GM11168 (cell line): ENCODE results near the gene PGA5.
"Not testable (repeated sequence)": the region's sequence is repeated elsewhere in the genome, so short reads cannot be mapped to it uniquely, and the experiment has no call there.

Experiments used
- in situ Hi-C: fragments of 300-500 bp; cut with MboI; formaldehyde crosslinking; loops from one replicate; pipeline ENCODE4 v1.12.0; 2022; ENCODE audit warnings: low sequenced_read_pairs; ENCODE audit not compliant: unreplicated experiment

Gene PGA5

DNA sequence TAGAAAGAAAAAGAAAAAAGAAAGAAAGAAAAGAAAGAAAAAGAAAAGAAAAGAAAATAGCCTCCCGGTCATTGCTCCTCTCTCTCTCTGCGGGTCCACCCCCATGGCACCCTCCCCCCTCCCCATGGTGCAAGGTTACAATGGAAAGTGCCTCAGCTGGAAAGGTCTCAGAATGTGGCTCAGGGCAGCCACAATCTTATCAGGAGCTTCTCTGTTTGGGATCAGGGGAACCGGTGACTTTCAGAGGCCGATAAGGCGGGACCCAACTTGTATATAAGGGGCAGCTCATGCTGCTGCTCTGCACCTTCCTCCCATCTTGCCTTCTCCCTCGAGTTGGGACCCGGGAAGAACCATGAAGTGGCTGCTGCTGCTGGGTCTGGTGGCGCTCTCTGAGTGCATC, at the start of gene PGA5:
PGA5 (plus strand) TSS at position 301 of the 400 bp plus-strand sequence; CDS start at position 353, 52 bp downstream.
- in situ Hi-C loops = not testable (repeated sequence)

DNA sequence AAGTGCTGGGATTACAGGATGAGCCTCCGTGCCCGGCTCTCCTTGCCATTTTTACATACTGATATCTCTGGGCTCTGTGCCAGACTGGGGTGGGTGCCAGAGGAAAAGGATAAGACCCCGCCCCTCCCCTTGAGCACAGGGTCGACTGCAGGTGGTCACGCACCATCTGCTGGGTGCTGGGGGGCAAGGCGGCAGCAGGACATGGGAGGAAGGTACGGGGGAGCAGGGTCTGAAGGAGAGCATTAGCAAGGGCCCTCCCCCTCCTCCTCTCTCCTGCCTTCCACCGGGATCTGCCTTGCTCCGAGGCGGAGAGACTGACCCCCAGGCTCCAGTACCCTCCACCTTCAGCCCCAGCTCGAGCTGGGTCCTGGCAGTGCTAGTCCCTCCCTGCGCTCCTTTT, 47.4 kb upstream of the PGA5 start:
- in situ Hi-C loops = no loop called here

DNA sequence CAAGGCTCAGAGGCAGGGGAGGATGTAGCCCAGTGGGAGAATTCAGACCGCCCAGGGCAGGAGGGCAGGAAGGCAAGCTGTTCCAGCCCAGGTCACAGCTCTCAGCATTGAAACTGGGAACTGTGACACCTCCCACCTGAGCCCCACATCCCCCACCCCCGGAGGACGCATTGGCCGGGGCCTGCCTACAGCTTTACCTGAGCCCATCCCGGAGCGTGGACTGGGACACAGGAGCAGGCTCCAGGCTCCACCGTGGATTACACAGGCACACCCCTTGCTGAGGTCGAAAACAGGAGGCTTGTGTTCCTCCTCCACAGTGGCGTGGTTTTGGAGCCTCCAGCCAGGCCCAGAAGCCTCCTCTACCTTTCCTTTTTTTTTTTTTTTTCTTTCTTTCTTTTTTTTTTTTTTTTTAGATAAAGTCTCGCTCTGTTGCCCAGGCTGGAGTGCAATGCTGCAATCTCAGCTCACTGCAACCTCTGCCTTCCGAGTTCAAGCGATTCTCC, 46.8 kb upstream of the PGA5 start:
- in situ Hi-C loops = no loop called here

DNA sequence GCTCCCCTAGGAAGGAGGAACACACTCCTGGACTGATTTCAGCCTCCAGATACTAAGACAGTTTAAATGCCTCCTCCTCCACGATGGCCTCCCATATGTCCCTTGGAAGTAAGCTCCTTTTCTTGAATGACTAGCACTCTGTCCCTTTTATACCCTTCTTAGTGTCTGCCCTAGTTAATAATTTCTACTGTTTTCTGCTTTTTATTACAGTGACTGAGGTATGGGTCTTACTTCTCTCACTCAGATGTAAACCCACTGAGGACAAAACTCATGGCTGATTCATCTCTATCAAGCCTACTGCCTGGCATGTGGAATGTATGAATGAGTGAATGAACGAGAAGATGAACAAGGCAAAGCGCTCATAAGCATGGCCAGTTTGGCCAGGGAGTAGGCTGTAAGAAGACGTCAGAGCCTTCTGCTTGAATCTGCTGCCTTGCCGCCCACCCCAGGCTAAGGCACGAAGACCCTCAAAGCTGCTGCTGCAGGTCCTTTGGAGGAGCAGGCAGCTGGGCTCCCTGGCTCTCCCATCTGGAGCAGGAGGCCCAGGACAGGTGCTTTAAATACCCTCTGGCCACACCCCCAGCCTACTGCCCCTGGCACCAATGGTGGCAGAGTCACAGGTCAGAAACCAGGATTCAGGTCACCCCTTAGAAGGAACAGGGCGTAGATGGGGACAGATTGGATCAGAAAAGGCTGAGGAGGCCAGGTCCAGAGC, 45.8 kb upstream of the PGA5 start:
- in situ Hi-C loops = loop anchor here (5.0 kb wide), 1 partner anchor 42 kb away; no protein-coding TSS in a partner anchor

DNA sequence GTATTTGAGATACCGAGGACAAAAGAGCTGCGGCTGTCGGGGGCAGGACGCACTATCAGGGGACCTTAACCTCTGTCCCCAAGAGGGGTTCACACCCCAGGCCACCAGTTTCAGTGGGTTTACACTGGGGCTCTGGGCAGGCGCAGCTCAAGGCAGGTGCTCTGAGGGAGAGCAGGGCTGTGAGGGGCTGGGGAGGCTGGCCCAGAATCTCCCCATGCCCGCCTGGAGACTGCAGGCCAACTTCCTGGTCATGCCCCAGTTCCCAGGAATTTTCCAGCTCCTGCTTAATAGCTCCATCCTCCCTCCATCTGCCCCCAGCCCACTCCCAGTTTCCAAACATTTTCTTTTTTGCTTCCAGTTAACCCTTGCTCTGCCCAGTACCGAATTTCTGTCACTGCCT, 45.3 kb upstream of the PGA5 start:
- in situ Hi-C loops = loop anchor here (5.0 kb wide), 1 partner anchor 42 kb away; no protein-coding TSS in a partner anchor

DNA sequence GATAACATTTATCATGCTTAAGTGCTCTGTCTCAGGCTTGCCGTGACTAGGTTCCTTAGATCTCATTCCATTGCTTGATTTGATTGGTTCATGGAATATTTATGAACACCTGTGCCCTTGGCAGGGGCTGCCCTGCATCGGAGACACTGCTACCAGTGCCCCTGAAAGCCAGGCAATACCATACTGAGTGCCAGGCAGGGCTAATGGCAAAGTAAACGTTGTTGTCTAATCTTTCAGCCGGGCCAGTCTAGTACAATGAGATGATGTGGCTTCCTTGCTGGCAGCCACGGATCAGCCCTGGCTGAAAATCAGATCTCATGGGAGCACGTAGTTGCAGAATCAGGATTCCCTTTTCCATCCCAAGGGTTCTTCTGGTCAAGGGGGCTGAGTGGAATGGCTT, 42.6 kb upstream of the PGA5 start:
- in situ Hi-C loops = loop anchor here (5.0 kb wide), 1 partner anchor 39 kb away; no protein-coding TSS in a partner anchor

DNA sequence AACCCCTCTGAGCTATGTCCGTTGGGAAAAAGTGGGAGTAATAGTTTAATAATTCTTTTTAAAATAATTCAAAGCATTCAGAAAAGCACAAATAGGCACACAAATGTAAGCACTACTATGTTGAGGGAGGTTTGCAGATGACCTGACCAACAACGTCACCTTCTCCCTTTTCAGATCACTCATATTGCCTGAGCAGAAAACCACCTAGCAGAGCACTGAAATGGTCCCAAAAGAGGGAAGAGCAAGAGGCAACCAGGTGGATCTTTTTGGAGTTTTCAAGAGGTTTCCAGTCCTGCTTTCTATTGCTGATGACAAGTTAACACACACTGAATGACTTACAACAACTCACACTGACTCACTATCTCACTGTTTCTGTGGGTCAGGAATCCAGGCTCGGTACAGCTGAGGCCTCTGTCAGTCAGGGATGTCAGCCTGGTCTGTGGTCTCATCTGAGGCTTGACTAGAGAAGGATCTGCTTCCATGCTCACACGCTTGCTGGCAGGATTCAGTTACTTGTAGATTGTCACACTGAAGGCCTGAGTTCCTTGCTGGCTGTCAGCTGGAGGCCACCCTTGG, 41.9 kb upstream of the PGA5 start:
- in situ Hi-C loops = loop anchor here (5.0 kb wide), 1 partner anchor 38 kb away; no protein-coding TSS in a partner anchor

DNA sequence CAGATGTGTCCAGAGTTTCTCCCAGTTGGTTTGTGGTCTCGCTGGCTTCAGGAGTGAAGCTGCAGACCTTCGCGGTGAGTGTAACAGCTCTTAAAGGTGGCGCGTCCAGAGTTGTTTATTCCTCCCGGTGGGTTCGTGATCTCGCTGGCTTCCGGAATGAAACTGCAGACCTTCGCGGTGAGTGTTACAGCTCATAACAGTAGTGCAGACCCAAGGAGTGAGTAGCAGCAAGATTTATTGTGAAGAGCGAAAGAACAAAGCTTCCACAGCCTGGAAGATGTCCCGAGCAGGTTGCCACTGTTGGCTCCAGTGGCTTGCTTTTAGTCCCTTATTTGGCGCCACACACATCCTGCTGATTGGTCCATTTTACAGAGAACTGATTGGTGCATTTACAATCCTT, 39.5 kb upstream of the PGA5 start:
- in situ Hi-C loops = no loop called here

DNA sequence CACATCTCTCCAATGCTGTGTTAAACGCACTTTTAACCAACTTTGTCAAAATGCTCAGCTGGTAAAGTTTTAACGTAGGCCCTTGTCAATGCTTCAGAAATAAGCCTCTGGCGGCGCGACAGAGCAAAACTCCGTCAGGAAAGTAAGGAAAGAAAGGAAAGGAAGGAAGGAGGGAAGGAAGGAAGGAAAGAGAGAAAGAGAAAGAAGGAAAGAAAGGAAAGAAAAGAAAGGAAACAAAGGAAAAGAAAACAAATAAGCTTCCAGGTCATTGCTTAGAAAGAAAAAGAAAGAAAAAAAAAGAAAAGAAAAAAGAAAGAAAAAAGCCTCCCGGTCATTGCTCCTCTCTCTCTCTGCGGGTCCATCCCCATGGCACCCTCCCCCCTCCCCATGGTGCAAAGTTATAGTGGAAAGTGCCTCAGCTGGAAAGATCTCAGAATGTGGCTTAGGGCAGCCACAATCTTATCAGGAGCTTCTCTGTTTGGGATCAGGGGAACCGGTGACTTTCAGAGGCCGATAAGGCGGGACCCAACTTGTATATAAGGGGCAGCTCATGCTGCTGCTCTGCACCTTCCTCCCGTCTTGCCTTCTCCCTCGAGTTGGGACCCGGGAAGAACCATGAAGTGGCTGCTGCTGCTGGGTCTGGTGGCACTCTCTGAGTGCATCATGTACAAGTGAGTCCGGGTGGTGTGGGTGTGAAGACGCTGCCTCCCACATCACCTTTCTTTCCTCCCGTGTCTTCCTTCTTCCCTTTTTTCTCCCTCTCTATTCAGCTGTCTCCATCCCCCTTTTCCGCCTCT, 37.8 kb upstream of the PGA5 start, which contains the start of gene PGA3:
PGA3 (plus strand) TSS at position 566 of the 797 bp plus-strand sequence; CDS start at position 616, 50 bp downstream.
- in situ Hi-C loops = not testable (repeated sequence)

DNA sequence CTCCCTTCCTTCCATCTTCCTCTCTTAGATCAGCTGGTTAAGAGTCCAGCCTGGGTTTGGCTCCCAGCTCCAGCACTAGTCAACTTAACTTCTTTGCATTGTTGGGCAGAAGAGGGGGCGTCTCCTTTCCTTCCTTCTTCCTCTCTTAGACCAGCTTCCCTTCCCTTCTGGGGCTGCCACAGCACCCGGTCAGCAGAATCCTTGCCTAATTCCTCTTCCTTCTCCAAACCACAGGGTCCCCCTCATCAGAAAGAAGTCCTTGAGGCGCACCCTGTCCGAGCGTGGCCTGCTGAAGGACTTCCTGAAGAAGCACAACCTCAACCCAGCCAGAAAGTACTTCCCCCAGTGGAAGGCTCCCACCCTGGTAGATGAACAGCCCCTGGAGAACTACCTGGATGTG, 37.1 kb upstream of the PGA5 start:
- in situ Hi-C loops = not testable (repeated sequence)

DNA sequence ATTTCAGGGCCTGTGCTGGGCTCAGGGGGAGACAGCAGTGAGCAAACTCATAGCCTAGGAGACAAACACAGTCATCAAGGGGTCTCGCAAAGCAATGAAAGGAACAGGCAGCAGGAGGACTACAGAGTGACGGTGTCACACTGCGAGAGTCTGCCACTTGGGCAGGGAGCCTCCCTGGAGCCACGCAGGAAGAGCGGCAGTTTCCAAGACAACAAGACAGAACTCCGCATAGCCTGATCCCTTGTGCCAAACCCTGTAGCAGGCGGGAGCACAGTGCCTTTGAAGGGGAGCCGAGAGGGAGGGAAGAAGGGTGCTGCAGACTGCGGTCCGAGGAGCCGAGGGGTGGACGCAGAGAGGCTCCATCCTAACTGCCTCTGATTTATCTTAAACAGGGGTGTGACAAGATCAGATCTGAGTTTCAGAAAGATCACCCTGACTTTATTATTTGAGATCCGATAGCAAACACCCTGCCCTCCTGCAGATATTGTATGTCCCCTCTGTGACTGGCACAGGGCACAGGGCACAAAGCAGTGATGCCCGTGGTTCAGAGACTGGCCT, 36.4 kb upstream of the PGA5 start:
- in situ Hi-C loops = not testable (repeated sequence)

DNA sequence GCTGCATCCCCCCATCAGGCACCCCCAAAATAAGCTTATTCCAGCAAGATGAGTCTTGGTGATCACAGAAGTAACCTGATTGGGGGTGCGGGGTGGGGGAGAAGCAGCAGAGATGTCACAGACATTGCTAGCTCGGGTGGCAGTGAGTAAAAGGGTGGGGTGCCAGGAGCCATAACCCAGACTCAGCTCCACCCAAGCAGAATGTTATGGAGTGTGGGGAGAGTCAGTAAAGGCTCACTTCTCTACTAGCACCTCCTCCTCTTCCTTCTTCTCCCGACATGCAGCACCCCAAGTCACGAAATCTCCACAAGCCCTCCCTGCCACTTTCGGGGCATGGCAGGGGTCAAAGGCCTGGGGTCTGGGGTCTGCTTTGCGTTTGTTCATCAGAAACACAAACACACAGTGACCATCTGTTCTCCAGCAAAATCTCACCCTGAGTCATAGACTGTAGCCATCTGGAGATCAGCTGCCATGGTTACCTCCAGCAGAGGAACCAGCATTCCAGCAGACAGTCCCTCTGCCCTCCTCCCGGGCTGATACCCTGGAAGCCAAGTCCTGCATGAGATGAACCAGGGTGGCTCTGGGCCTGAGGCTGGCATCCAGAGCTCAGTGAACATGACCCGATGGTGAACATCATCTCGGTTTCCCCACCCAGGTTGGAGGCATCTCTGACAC, 33.2 kb upstream of the PGA5 start:
- in situ Hi-C loops = not testable (repeated sequence)

DNA sequence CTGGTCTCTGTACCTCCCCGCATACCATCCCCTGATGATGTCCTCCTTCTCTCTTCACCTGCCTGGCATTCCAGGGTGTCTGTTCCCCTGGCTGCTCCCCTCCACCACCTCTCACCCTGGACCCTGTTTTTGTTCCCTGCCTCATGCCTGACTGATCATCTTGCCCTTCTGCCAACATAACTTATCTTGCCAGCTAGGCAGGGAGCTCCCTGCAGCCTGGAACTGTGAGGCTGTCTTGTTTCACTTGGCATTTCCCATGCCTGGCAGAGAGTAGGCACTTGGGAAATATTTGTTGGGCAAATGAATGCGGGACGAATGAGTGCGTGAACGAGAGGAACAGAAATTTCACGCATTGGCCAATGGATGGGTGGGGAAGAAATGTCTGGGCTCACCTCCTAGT, 30.3 kb upstream of the PGA5 start:
- in situ Hi-C loops = not testable (repeated sequence)

DNA sequence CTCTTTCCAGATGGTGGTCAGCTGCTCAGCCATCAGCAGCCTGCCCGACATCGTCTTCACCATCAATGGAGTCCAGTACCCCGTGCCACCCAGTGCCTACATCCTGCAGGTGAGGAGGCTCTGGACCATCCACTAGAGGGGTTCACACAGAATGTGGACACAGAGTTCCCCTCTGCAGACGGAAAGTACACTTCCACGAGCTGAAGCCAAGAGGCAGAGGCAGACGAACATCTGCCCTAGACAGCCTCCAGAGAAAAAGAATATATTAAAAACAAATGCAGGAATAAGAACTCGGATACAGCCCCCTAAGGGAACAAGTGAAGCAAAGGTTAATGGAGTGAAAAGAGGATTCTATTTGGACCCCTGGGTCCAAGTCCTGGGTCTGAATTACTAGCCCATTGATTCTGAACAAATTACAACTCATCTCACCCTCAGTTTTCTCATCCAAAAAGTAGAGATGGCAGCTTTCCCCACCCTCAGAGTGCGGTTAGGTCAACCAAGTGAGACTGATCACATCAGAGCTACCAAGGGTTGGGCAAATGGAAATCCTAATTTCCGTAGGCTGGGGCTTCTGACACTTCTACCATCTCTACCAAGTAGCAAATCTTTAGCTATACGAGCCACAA, 29.5 kb upstream of the PGA5 start:
- in situ Hi-C loops = not testable (repeated sequence)

DNA sequence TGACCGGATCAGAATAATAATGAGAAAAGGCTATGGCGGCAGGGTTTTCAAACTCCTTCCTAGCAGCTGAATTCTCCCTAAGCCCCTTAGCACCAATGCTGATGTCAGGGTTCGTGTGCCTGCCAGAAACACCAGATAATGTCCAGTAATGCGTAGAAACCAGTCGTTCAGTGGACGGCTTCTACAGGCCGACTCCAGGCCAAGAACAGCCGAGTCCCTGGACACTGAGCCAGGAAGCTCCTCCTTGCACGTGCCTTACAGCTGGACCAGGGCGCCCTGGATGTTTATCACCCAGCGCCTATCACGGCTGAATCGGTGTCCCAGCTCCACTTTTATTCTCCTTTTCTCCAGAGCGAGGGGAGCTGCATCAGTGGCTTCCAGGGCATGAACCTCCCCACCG, 28.8 kb upstream of the PGA5 start:
- in situ Hi-C loops = not testable (repeated sequence)

DNA sequence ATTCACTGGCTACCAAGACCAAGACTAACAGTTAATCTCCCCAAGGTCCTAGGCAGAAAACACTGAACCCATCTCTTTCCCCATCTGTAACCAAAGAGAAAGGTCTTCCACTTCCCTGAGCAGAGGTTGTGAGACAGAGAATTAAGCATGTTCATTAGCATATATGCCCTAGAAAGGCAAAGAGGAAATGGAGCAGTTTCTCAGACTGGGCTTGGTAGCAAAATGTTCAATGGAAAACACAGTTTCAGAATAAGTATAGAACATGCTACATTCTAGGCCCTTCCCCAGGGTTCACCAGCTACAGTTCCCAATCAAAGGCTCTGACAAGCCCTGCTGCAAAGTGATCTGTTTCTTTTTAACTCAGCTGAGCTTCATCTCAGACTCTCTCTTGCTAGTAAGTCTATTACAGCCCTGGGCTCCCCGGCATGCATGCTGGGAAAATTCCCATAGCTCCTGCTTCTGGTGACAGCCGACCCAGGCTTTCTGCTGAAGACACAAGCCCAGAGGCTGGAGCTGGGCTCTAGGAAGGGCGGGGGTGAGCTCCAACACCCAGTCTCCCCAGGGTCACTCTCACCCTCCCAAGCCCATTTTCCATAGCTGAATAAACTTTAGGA, 27.2 kb upstream of the PGA5 start:
- in situ Hi-C loops = not testable (repeated sequence)

DNA sequence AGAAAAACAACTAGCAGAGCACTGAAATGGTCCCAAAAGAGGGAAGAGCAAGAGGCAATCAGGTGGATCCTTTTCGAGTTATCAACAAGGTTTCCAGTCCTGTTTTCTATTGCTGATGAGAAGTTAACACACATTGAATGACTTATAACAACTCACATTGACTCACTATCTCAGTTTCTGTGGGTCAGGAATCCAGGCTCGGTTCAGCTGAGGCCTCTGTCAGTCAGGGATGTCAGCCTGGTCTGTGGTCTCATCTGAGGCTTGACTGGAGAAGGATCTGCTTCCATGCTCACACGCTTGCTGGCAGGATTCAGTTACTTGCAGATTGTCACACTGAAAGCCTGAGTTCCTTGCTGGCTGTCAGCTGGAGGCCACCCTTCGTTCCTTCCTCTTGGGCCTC, 22.7 kb upstream of the PGA5 start:
- in situ Hi-C loops = not testable (repeated sequence)

DNA sequence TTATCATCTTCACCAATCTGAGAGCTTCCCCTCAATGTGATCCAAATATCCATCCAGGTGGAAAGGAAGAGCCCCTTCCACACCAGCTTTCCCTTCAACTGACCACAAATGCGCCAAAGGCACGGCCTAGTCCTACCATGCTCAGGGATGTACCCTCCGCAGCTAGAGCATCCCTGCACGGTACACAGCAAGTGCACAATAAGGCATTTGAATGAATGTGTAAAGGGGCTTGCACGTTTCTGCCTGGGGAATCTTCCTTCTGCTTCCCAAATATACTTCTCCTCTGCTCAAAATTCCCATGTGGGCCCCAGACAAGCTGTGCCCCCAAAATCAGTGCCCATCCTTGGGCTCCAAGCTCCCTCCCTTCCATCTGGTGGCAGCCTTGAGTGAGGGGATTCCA, 22.0 kb upstream of the PGA5 start:
- in situ Hi-C loops = not testable (repeated sequence)

DNA sequence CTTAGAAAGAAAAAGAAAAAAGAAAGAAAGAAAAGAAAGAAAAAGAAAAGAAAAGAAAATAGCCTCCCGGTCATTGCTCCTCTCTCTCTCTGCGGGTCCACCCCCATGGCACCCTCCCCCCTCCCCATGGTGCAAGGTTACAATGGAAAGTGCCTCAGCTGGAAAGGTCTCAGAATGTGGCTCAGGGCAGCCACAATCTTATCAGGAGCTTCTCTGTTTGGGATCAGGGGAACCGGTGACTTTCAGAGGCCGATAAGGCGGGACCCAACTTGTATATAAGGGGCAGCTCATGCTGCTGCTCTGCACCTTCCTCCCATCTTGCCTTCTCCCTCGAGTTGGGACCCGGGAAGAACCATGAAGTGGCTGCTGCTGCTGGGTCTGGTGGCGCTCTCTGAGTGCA, 18.9 kb upstream of the PGA5 start, which contains the start of gene PGA4:
PGA4 (plus strand) TSS at position 301 of the 400 bp plus-strand sequence; CDS start at position 355, 54 bp downstream.
- in situ Hi-C loops = not testable (repeated sequence)
